ENCODE results near the gene MYH11. TPM values are rescaled to one million over a fixed set of nuclear protein-coding genes. Genes with fewer than 3 reads are reported as not detected.

MYH11 gene
- total RNA-seq, 1 experiment from 2014 or later: not detected

- no peak overlapping the region for H3K27ac ChIP-seq (ENCODE audit: low read depth, low read length, poor library complexity, severe bottlenecking)
- no peaks in the 10 kb centered on the region for H3K36me3 ChIP-seq (ENCODE audit: insufficient read depth, low read length, poor library complexity, severe bottlenecking)
- BruUV-seq (replicated peaks): no TSS peak
- intact Hi-C loops (cut with micrococcal nuclease; ENCODE audit: unreplicated experiment): no loop called here
- H3K4me3 ChIP-seq (ENCODE audit: low read depth, low read length, poor library complexity, severe bottlenecking): no peak overlapping the region
- H3K27me3 ChIP-seq (replicated peaks; ENCODE audit: insufficient read depth, low read depth, low read length, poor library complexity): no peaks in the 10 kb centered on the region
- TF ChIP-seq EZH2 (IDR thresholded peaks at IDR 0.05; ENCODE audit: borderline replicate concordance, low read depth, low read length, poor library complexity, severe bottlenecking) (no peak), CTCF (conservative IDR thresholded peaks at IDR 0.05; ENCODE audit: low read depth, low read length) (no peak)
- ChIA-PET POLR2A (ENCODE audit: low non-redundant PET) (interaction anchor here (0.7 kb wide), 1 partner anchor 14 kb away, joined by 7 read pairs; no protein-coding TSS in a partner anchor), CTCF (interaction anchor here (0.6 kb wide), 1 partner anchor 16 kb away, joined by 6 read pairs; no protein-coding TSS in a partner anchor)
- DNase-seq (ENCODE audit: low spot score): no peak
- no peaks in the 10 kb centered on the region for H3K4me1 ChIP-seq (ENCODE audit: insufficient read depth, low read length, poor library complexity, severe bottlenecking)
- H3K9me3 ChIP-seq (ENCODE audit: low read depth, low read length, poor library complexity, severe bottlenecking): no peaks in the 10 kb centered on the region
These were observed 21.5 kb downstream of the MYH11 start for GRCh38 chr16:15835136-15835878.

DNA sequence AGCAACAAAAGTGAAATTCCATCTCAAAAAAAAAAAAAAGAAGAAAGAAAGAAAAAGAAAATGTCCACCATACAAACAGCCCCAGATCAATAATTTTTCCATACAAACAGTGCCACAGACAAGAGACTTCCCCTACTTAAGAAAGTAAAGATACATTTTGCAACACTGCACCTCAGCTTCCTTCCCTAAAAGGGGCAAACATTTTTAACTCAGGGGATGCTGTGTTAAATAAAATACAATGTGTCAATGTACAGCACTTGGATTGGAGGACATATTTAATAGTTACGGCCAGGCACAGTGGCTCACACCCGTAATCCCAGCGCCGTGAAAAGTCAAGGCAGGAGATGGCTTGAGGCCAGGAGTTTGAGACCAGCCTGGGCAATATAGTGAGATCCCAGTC lies 22.3 kb downstream of the MYH11 start:
- no peak for TF ChIP-seq EZH2 (IDR thresholded peaks at IDR 0.05; ENCODE audit: borderline replicate concordance, low read depth, low read length, poor library complexity, severe bottlenecking)
- no TSS peak for BruUV-seq (replicated peaks)
- Histone ChIP-seq H3K36me3 (ENCODE audit: insufficient read depth, low read length, poor library complexity, severe bottlenecking) (no peaks in the 10 kb centered on the region), H3K9me3 (ENCODE audit: low read depth, low read length, poor library complexity, severe bottlenecking) (no peaks in the 10 kb centered on the region), H3K4me3 (ENCODE audit: low read depth, low read length, poor library complexity, severe bottlenecking) (no peak overlapping the region), H3K27ac (ENCODE audit: low read depth, low read length, poor library complexity, severe bottlenecking) (no peak overlapping the region), H3K27me3 (replicated peaks; ENCODE audit: insufficient read depth, low read depth, low read length, poor library complexity) (no peaks in the 10 kb centered on the region), H3K4me1 (ENCODE audit: insufficient read depth, low read length, poor library complexity, severe bottlenecking) (no peaks in the 10 kb centered on the region)
- ChIA-PET CTCF (no interaction called here), POLR2A (ENCODE audit: low non-redundant PET) (interaction anchor here (0.7 kb wide), 1 partner anchor 14 kb away, joined by 7 read pairs; no protein-coding TSS in a partner anchor)
- DNase-seq (ENCODE audit: low spot score): no peak
- intact Hi-C loops (cut with micrococcal nuclease; ENCODE audit: unreplicated experiment): no loop called here

DNA sequence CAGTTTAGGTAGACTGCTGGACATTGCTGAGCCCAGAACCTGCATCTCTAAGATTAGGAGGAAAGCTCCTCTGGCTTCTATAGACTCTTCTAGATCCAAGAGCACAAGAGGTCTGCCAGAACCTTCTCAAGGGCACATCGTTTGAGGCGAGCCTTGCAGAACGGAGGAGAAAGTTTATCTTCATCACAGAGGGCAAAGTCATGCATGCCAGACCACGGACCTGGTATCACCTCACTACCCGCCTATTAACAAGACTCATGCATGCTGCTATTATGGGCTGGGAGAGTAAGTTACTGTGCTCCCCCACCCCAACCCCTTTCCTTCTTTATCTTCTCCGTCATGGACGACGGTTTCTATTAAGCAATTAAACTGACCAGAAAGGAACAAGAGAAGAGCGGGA lies 23.3 kb downstream of the MYH11 start:
- Histone ChIP-seq H3K36me3 (ENCODE audit: insufficient read depth, low read length, poor library complexity, severe bottlenecking) (no peaks in the 10 kb centered on the region), H3K9me3 (ENCODE audit: low read depth, low read length, poor library complexity, severe bottlenecking) (no peaks in the 10 kb centered on the region), H3K27ac (ENCODE audit: low read depth, low read length, poor library complexity, severe bottlenecking) (no peak overlapping the region), H3K4me1 (ENCODE audit: insufficient read depth, low read length, poor library complexity, severe bottlenecking) (no peaks in the 10 kb centered on the region), H3K27me3 (replicated peaks; ENCODE audit: insufficient read depth, low read depth, low read length, poor library complexity) (no peaks in the 10 kb centered on the region), H3K4me3 (ENCODE audit: low read depth, low read length, poor library complexity, severe bottlenecking) (no peak overlapping the region)
- POLR2A ChIA-PET (ENCODE audit: low non-redundant PET): no interaction called here
- CTCF ChIA-PET: interaction anchor here (0.7 kb wide), 1 partner anchor 60 kb away, joined by 12 read pairs; no protein-coding TSS in a partner anchor
- intact Hi-C loops (cut with micrococcal nuclease; ENCODE audit: unreplicated experiment): no loop called here
- TF ChIP-seq EZH2 (IDR thresholded peaks at IDR 0.05; ENCODE audit: borderline replicate concordance, low read depth, low read length, poor library complexity, severe bottlenecking) (no peak), CTCF (conservative IDR thresholded peaks at IDR 0.05; ENCODE audit: low read depth, low read length) (no peak)
- no peak for DNase-seq (ENCODE audit: low spot score)
- BruUV-seq (replicated peaks): no TSS peak

Measured in A673 (cell line).